Activated naive CD4-positive, alpha-beta T cell treated with anti-CD3 and anti-CD28 coated beads for 36 hours (primary cell): Measurements from ENCODE around the gene GSN. TPM values are rescaled to one million over a fixed set of nuclear protein-coding genes. Genes with fewer than 3 reads are reported as not detected.
"Not testable (repeated sequence)": the region's sequence is repeated elsewhere in the genome, so short reads cannot be mapped to it uniquely, and the experiment has no call there.

Source experiments
- CTCF ChIA-PET: fragments of 350-600 bp; sonication (Branson Sonifier 250); formaldehyde crosslinking; loops from one replicate; lab custom pipeline; 2021; ENCODE audit warnings: antibody characterized with exemption; lab: Charles Lee
- DNase-seq: peaks from one replicate; pipeline ENCODE4 v3.0.0-alpha.2; 2020
- H3K27ac Mint-ChIP-seq: one replicate; pipeline ENCODE4 v1.8.0; 2021; ENCODE audit warnings: mild to moderate bottlenecking, mixed read lengths
- H3K27me3 Mint-ChIP-seq: one replicate; pipeline ENCODE4 v1.8.0; 2021; ENCODE audit warnings: low read depth, mixed read lengths
- H3K36me3 Mint-ChIP-seq: one replicate; pipeline ENCODE4 v1.8.0; 2021; ENCODE audit warnings: low read depth, mixed read lengths
- H3K4me1 Mint-ChIP-seq: one replicate; pipeline ENCODE4 v1.8.0; 2021; ENCODE audit warnings: low read depth, mixed read lengths
- H3K4me3 Mint-ChIP-seq: one replicate; pipeline ENCODE4 v1.8.0; 2021; ENCODE audit warnings: mild to moderate bottlenecking, moderate library complexity, mixed read lengths
- H3K9me3 Mint-ChIP-seq: one replicate; pipeline ENCODE4 v1.8.0; 2021; ENCODE audit warnings: mixed read lengths
- intact Hi-C: fragments of 100-400 bp; cut with micrococcal nuclease; formaldehyde crosslinking; loops from one replicate; pipeline ENCODE4 v1.15.1; 2023
- total RNA-seq, 2 experiments: library from RNA; stranded (reverse); gene quantifications; one replicate each; pipeline ENCODE4 v1.2.3, GENCODE V29; 2021

The GSN gene
- total RNA-seq, 2 experiments from 2014 or later: 1.1 to 1.2 TPM

GRCh38 chr9:121285835-121286687 lies 18.1 kb downstream of the GSN start:
- H3K9me3 Mint-ChIP-seq: no peaks in the 10 kb centered on the region
- H3K4me3 Mint-ChIP-seq: no peak overlapping the region
- H3K4me1 Mint-ChIP-seq: peaks cover 12% of the 10 kb centered on the region
- no peak overlapping the region for H3K27ac Mint-ChIP-seq
- DNase-seq: no peak
- no peaks in the 10 kb centered on the region for H3K27me3 Mint-ChIP-seq
- intact Hi-C loops: no loop called here
- H3K36me3 Mint-ChIP-seq: no peaks in the 10 kb centered on the region
- CTCF ChIA-PET: interaction anchor here (2.1 to 4.3 kb wide), 2 partner anchors 8 to 34 kb away, joined by 12 to 23 read pairs; no protein-coding TSS in a partner anchor

- H3K4me1 Mint-ChIP-seq: peaks cover 12% of the 10 kb centered on the region
- no peak overlapping the region for H3K4me3 Mint-ChIP-seq
- H3K27ac Mint-ChIP-seq: no peak overlapping the region
- no peak for DNase-seq
- CTCF ChIA-PET: interaction anchor here (2.1 to 4.3 kb wide), 2 partner anchors 8 to 34 kb away, joined by 12 to 23 read pairs; no protein-coding TSS in a partner anchor
- no peaks in the 10 kb centered on the region for H3K36me3 Mint-ChIP-seq
- no peaks in the 10 kb centered on the region for H3K9me3 Mint-ChIP-seq
- intact Hi-C loops: no loop called here
- H3K27me3 Mint-ChIP-seq: no peaks in the 10 kb centered on the region
Measured at GRCh38 chr9:121286688-121286972, 18.7 kb downstream of the GSN start.

- Mint-ChIP-seq H3K27ac (no peak overlapping the region), H3K4me3 (no peak overlapping the region), H3K27me3 (no peaks in the 10 kb centered on the region), H3K36me3 (no peaks in the 10 kb centered on the region), H3K9me3 (no peaks in the 10 kb centered on the region), H3K4me1 (peaks cover 12% of the 10 kb centered on the region)
- DNase-seq: peak; percentile 23
- CTCF ChIA-PET: interaction anchor here (0.6 to 4.3 kb wide), 3 partner anchors 9 to 251 kb away, joined by 3 to 23 read pairs (median 12); no protein-coding TSS in a partner anchor
- intact Hi-C loops: no loop called here
Measured at GRCh38 chr9:121286973-121287741, 19.2 kb downstream of the GSN start.

DNA sequence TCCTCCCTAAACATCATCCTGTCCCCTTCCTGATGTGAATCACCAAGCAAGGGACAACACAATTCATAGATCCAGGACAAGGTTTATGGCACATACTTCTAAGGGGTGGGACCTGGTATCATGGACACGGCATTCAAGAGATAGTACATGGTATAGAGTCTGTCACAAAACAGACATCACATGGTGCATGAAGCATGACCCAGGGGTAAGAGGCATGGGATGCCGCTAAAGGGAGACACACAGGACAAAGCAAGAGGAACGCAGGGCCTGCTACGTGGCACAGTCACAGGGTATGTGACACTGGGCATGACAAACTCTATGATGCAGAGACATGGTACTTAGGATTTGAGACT lies 20.7 kb downstream of the GSN start:
- no peaks in the 10 kb centered on the region for H3K36me3 Mint-ChIP-seq
- H3K4me3 Mint-ChIP-seq: no peak overlapping the region
- DNase-seq: no peak
- CTCF ChIA-PET: interaction anchor here (1.8 to 4.3 kb wide), 2 partner anchors 10 to 31 kb away, joined by 10 to 23 read pairs; no protein-coding TSS in a partner anchor
- intact Hi-C loops: no loop called here
- H3K27me3 Mint-ChIP-seq: no peaks in the 10 kb centered on the region
- peaks cover 12% of the 10 kb centered on the region for H3K4me1 Mint-ChIP-seq
- no peaks in the 10 kb centered on the region for H3K9me3 Mint-ChIP-seq
- no peak overlapping the region for H3K27ac Mint-ChIP-seq

- CTCF ChIA-PET: interaction anchor here (0.7 to 4.3 kb wide), 4 partner anchors 9 to 115 kb away, joined by 3 to 23 read pairs (median 8); no protein-coding TSS in a partner anchor
- Mint-ChIP-seq H3K4me3 (no peak overlapping the region), H3K4me1 (peaks cover 12% of the 10 kb centered on the region), H3K27me3 (no peaks in the 10 kb centered on the region), H3K27ac (no peak overlapping the region), H3K9me3 (no peaks in the 10 kb centered on the region), H3K36me3 (no peaks in the 10 kb centered on the region)
- no peak for DNase-seq
- intact Hi-C loops: no loop called here
Measured at GRCh38 chr9:121289026-121289771, 21.2 kb downstream of the GSN start.

GRCh38 chr9:121289772-121290370 lies 21.9 kb downstream of the GSN start:
- Mint-ChIP-seq H3K9me3 (no peaks in the 10 kb centered on the region), H3K27me3 (no peaks in the 10 kb centered on the region), H3K4me1 (peaks cover 12% of the 10 kb centered on the region), H3K36me3 (no peaks in the 10 kb centered on the region), H3K27ac (peak overlapping the region; percentile 20), H3K4me3 (no peak overlapping the region)
- CTCF ChIA-PET: interaction anchor here (1.2 to 4.3 kb wide), 3 partner anchors 9 to 30 kb away, joined by 5 to 23 read pairs (median 10); no protein-coding TSS in a partner anchor
- DNase-seq: no peak
- intact Hi-C loops: no loop called here

DNA sequence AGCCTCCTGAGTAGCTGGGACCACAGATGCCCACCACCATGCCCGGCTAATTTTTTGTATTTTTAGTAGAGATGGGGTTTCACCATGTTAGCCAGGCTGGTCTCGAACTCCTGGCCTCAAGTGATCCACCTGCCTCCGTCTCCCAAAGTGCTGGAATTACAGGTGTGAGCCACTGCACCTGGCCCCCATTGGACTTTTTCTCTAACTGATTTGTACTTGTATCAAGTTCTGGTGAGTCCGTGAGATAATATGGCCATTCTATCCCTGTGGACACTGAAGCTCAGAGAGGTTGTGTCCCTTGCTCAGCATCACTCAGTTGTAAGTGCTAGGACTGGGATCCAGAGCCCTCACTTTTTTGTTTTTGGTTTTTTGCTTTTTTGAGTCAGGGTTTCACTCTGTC lies 23.6 kb downstream of the GSN start:
- H3K4me3 Mint-ChIP-seq, H3K27ac Mint-ChIP-seq, DNase-seq, H3K9me3 Mint-ChIP-seq, H3K27me3 Mint-ChIP-seq, H3K4me1 Mint-ChIP-seq, H3K36me3 Mint-ChIP-seq, intact Hi-C loops: not testable (repeated sequence)
- CTCF ChIA-PET: interaction anchor here (0.8 kb wide), 1 partner anchor 79 kb away, joined by 3 read pairs; no protein-coding TSS in a partner anchor

DNA sequence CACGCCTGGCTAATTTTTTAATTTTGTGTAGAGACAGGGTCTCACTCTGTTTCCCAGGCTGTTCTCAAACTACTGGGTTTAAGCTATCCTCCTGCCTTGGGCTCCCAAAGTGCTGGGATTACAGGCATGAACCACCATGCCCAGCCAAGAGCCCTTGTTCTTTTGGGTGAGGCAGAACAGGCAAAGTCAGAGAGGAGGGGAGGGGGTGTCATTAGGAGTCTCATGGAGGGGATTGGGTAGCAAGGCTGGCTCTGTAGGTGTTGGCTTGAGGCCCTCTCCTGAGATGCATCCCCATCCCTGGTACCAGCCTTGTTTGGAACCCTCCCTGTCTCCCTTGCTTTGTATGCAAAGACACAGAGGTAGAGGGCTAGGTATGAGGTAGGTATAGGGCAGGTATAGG lies 24.1 kb downstream of the GSN start:
- CTCF ChIA-PET: interaction anchor here (0.6 to 0.8 kb wide), 2 partner anchors 27 to 79 kb away, joined by 3 to 5 read pairs; no protein-coding TSS in a partner anchor
- H3K4me1 Mint-ChIP-seq: no peaks in the 10 kb centered on the region
- intact Hi-C loops: no loop called here
- H3K4me3 Mint-ChIP-seq: no peak overlapping the region
- H3K27me3 Mint-ChIP-seq: no peaks in the 10 kb centered on the region
- no peak for DNase-seq
- H3K36me3 Mint-ChIP-seq: no peaks in the 10 kb centered on the region
- no peaks in the 10 kb centered on the region for H3K9me3 Mint-ChIP-seq
- H3K27ac Mint-ChIP-seq: no peak overlapping the region

DNA sequence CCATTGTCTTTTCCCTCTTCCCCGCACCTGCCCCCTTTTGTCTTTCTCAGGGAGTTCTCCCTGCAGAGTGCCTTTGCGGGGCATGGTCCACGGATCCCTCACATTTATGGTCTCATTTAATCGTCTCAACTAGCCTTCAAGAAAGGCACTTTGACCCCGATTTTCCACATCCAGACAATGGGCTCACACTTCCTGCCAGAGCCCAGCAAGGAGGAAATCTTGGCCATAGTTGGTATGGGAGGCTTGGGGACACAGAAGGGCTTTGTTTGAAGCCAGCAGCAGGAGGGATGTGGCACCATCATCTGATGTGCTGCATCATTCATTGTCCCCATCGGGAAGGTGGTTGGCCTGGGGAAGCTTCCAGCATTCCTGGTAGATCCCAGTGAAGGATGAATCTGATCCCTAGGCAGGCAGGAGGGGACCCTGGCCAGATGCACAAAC lies 24.9 kb downstream of the GSN start:
- no peak for DNase-seq
- Mint-ChIP-seq H3K4me1 (no peaks in the 10 kb centered on the region), H3K36me3 (no peaks in the 10 kb centered on the region), H3K27ac (no peak overlapping the region), H3K4me3 (no peak overlapping the region), H3K9me3 (no peaks in the 10 kb centered on the region), H3K27me3 (no peaks in the 10 kb centered on the region)
- CTCF ChIA-PET: no interaction called here
- intact Hi-C loops: no loop called here

- CTCF ChIA-PET: interaction anchor here (1.0 to 1.7 kb wide), 2 partner anchors 81 to 313 kb away, joined by 3 to 6 read pairs; no protein-coding TSS in a partner anchor
- H3K36me3 Mint-ChIP-seq: no peaks in the 10 kb centered on the region
- H3K27me3 Mint-ChIP-seq: peaks cover 5% of the 10 kb centered on the region
- DNase-seq: no peak
- intact Hi-C loops: no loop called here
- peaks cover 5% of the 10 kb centered on the region for H3K4me1 Mint-ChIP-seq
- no peak overlapping the region for H3K27ac Mint-ChIP-seq
- H3K9me3 Mint-ChIP-seq: no peaks in the 10 kb centered on the region
- no peak overlapping the region for H3K4me3 Mint-ChIP-seq
Measured at GRCh38 chr9:121294151-121294743, 26.3 kb downstream of the GSN start.
